Measurements from ENCODE around the gene GPR32. TPM values are rescaled to one million over a fixed set of nuclear protein-coding genes. Genes with fewer than 3 reads are reported as not detected.
"Not testable (repeated sequence)": the region's sequence is repeated elsewhere in the genome, so short reads cannot be mapped to it uniquely, and the experiment has no call there.

The GPR32 gene
- total RNA-seq, 1 donor from 2014 or later: not detected

DNA sequence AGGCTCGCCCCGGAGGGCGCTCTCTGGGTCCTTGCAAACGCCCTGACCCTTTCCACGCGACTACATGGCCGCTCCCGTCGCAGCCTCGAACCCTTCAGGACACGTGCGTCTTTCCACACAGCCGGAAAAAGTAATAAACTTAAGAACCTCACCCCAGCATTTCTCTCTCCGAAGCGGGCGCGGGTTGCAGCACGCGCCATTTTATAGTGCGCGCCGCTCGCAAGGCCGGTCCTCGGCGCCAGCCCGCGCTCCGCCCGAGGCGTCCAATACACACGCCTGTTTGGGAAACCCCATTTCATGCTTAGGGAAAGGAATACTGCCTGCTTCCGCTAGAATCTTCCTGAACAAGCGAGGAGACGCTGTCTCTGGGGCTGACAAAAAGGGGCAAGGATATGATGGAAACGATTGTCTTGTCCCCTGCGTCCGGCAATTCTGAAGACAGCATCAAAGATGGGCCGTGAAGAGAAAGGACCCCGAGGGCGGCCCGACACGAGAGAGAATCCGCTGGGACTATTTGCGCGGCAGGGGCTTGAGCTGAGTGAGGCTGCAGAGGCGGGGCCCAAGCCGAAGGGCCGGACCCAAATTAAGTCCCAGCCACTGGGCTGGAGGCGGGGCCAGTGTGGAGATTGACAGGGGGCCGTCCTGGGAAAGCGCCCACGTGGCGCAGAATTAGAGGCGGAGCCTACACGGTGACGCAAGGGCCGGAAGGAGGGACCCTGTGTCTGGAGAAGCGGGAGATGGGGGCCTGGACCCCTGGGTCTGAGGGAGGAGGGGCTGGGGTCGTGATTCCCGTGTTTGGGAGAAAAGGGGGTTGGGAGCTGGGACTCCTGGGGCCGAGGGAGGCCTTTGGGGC, 34.4 kb downstream of the GPR32 start:
- H3K4me3 ChIP-seq: peak overlapping the region; percentile 98
- H3K9me3 ChIP-seq (ENCODE audit: low read depth): no peaks in the 10 kb centered on the region
- H3K36me3 Mint-ChIP-seq: peaks cover 14% of the 10 kb centered on the region
- H3K4me1 ChIP-seq: peaks cover 7% of the 10 kb centered on the region
- peak overlapping the region; percentile 100 for H3K27ac Mint-ChIP-seq
- peaks cover 42% of the 10 kb centered on the region for H4K20me1 ChIP-seq (ENCODE audit: low read depth)
- no peaks in the 10 kb centered on the region for H3K9me3 Mint-ChIP-seq
- H3F3A ChIP-seq (ENCODE audit: low read depth): peaks cover 24% of the 10 kb centered on the region
- peak overlapping the region; percentile 90 for H2AFZ ChIP-seq (replicated peaks)
- peak overlapping the region; percentile 100 for H3K27ac ChIP-seq
- H3K36me3 ChIP-seq: peaks cover 7% of the 10 kb centered on the region
- peak; percentile 99 for DNase-seq (ENCODE audit: low spot score)
- peak overlapping the region; percentile 99 for H3K9ac ChIP-seq
- peaks cover 28% of the 10 kb centered on the region for H3K27me3 ChIP-seq
- TF ChIP-seq, protein P1, sequence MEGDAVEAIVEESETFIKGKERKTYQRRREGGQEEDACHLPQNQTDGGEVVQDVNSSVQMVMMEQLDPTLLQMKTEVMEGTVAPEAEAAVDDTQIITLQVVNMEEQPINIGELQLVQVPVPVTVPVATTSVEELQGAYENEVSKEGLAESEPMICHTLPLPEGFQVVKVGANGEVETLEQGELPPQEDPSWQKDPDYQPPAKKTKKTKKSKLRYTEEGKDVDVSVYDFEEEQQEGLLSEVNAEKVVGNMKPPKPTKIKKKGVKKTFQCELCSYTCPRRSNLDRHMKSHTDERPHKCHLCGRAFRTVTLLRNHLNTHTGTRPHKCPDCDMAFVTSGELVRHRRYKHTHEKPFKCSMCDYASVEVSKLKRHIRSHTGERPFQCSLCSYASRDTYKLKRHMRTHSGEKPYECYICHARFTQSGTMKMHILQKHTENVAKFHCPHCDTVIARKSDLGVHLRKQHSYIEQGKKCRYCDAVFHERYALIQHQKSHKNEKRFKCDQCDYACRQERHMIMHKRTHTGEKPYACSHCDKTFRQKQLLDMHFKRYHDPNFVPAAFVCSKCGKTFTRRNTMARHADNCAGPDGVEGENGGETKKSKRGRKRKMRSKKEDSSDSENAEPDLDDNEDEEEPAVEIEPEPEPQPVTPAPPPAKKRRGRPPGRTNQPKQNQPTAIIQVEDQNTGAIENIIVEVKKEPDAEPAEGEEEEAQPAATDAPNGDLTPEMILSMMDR (IDR thresholded peaks at IDR 0.05): no peak
- TF ChIP-seq EZH2phosphoT487 (IDR thresholded peaks at IDR 0.05) (no peak), EZH2 (IDR thresholded peaks at IDR 0.05) (no peak)
- peak overlapping the region; percentile 99 for H3K4me3 Mint-ChIP-seq
- peaks cover 38% of the 10 kb centered on the region for H3K4me1 Mint-ChIP-seq
- H3K27me3 Mint-ChIP-seq (ENCODE audit: insufficient read depth, low read depth): peaks cover 17% of the 10 kb centered on the region
- H3K4me2 ChIP-seq: peak overlapping the region; percentile 95
- H3K79me2 ChIP-seq (ENCODE audit: low read depth): peaks cover 45% of the 10 kb centered on the region

DNA sequence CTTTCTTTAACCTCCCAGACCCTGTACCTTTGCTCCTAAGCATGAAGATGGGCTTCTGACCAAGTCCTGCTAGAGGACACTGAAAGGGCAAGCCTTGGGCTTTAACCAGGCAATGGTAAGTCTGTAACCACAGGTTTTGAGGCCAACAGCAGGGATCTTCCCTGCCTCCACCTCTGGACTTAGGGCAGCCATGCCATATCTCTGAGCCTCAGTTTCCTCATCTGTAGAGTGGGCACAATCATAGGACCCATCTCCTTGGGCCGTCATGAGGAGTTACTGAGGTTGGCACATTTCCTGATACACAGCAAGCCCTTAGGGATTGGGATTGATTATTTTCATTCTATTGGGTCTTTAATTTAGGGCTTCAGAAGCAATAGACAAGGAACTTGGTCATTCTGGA, 38.6 kb downstream of the GPR32 start:
- TF ChIP-seq EZH2phosphoT487 (IDR thresholded peaks at IDR 0.05) (no peak), EZH2 (IDR thresholded peaks at IDR 0.05) (no peak)
- TF ChIP-seq, protein P1 (IDR thresholded peaks at IDR 0.05): no peak
- Histone ChIP-seq H3K36me3 (no peaks in the 10 kb centered on the region), H3K4me1 (no peaks in the 10 kb centered on the region), H3K9me3 (ENCODE audit: low read depth) (no peaks in the 10 kb centered on the region), H3K9ac (no peak overlapping the region), H3K79me2 (ENCODE audit: low read depth) (peaks cover 6% of the 10 kb centered on the region), H3K27me3 (peaks cover 49% of the 10 kb centered on the region), H3K4me2 (no peak overlapping the region), H3K27ac (no peak overlapping the region), H2AFZ (replicated peaks) (no peak overlapping the region), H3F3A (ENCODE audit: low read depth) (peaks cover 8% of the 10 kb centered on the region), H3K4me3 (no peak overlapping the region), H4K20me1 (ENCODE audit: low read depth) (peaks cover 1% of the 10 kb centered on the region)
- Mint-ChIP-seq H3K27ac (no peak overlapping the region), H3K4me3 (no peak overlapping the region), H3K27me3 (ENCODE audit: insufficient read depth, low read depth) (peaks cover 21% of the 10 kb centered on the region), H3K36me3 (no peaks in the 10 kb centered on the region), H3K4me1 (peaks cover 12% of the 10 kb centered on the region), H3K9me3 (peaks cover 5% of the 10 kb centered on the region)
- no peak for DNase-seq (ENCODE audit: low spot score)

DNA sequence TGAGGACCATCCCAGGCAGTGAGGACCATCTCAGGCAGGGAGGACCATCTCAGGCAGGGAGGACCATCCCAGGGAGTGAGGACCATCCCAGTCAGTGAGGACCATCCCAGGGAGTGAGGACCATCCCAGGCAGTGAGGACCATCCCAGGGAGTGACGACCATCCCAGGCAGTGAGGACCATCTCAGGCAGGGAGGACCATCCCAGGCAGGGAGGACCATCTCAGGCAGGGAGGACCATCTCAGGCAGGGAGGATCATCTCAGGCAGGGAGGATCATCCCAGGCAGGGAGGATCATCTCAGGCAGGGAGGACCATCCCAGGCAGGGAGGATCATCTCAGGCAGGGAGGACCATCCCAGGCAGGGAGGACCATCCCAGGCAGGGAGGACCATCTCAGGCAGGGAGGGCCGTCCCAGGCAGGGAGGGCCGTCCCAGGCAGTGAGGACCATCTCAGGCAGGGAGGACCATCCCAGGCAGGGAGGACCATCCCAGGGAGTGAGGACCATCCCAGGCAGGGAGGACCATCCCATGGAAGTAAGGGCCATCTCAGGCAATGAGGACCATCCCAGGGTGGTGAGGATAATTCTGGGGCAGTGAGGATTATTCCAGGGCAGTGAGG, 41.5 kb downstream of the GPR32 start:
- not testable (repeated sequence) for H3K9me3 Mint-ChIP-seq; H3K4me1 ChIP-seq; H4K20me1 ChIP-seq (ENCODE audit: low read depth); H3K9ac ChIP-seq; H3K4me2 ChIP-seq; DNase-seq (ENCODE audit: low spot score); H3K36me3 ChIP-seq; H3K4me3 Mint-ChIP-seq; H2AFZ ChIP-seq (replicated peaks); H3K27ac Mint-ChIP-seq; H3K36me3 Mint-ChIP-seq; H3K9me3 ChIP-seq (ENCODE audit: low read depth); H3K4me3 ChIP-seq; H3F3A ChIP-seq (ENCODE audit: low read depth); H3K27ac ChIP-seq; H3K79me2 ChIP-seq (ENCODE audit: low read depth); H3K4me1 Mint-ChIP-seq
- peaks cover 23% of the 10 kb centered on the region for H3K27me3 Mint-ChIP-seq (ENCODE audit: insufficient read depth, low read depth)
- H3K27me3 ChIP-seq: peaks cover 66% of the 10 kb centered on the region

DNA sequence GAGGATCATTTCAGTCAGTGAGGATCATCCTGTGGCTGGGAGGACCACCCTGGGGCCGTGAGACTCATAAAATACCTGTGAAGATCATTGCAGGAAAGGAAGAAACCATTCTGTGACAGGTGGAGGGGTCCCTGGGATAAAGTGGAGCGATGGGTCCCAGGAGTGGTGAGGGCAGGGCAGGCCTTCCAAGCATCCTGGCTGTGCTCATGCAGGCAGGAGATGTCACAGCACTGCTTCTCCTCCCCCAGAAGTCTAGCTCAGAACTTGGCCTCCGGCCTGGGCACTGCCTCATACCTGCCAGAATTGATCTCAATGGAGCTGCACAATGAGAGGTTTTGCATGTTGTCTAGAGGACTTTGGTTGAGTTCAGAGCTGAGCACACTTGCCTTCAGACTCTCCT, 42.2 kb downstream of the GPR32 start:
- peaks cover 29% of the 10 kb centered on the region for H3K27me3 Mint-ChIP-seq (ENCODE audit: insufficient read depth, low read depth)
- Histone ChIP-seq H3K27me3 (peaks cover 67% of the 10 kb centered on the region), H2AFZ (replicated peaks) (no peak overlapping the region), H3K4me2 (no peak overlapping the region), H3K4me3 (no peak overlapping the region), H3K9me3 (ENCODE audit: low read depth) (no peaks in the 10 kb centered on the region), H4K20me1 (ENCODE audit: low read depth) (no peaks in the 10 kb centered on the region), H3K9ac (no peak overlapping the region), H3K27ac (no peak overlapping the region), H3K79me2 (ENCODE audit: low read depth) (no peaks in the 10 kb centered on the region), H3K4me1 (no peaks in the 10 kb centered on the region), H3F3A (ENCODE audit: low read depth) (no peaks in the 10 kb centered on the region), H3K36me3 (no peaks in the 10 kb centered on the region)
- TF ChIP-seq EZH2phosphoT487 (IDR thresholded peaks at IDR 0.05) (no peak), EZH2 (IDR thresholded peaks at IDR 0.05) (no peak)
- TF ChIP-seq, protein P1 (IDR thresholded peaks at IDR 0.05): no peak
- no peaks in the 10 kb centered on the region for H3K4me1 Mint-ChIP-seq
- no peak overlapping the region for H3K27ac Mint-ChIP-seq
- H3K36me3 Mint-ChIP-seq: no peaks in the 10 kb centered on the region
- no peak for DNase-seq (ENCODE audit: low spot score)
- peak overlapping the region; percentile 16 for H3K4me3 Mint-ChIP-seq
- H3K9me3 Mint-ChIP-seq: peaks cover 12% of the 10 kb centered on the region

Measured in neural progenitor cell (in vitro differentiated cells).